Transverse colon (tissue), 4 donors: Measurements from ENCODE around the gene MAP6. TPM values are rescaled to one million over a fixed set of nuclear protein-coding genes. Genes with fewer than 3 reads are reported as not detected.

ENCODE experiments used
- DNase-seq: peaks from one replicate; pipeline ENCODE4 v3.0.0-alpha.2; 2019
- H3K27ac ChIP-seq, 4 donors: fragments of 200-600 bp; sonication (generic); 2 replicates each; pipeline ENCODE4 v1.5.1; 2016 to 2018; ENCODE audit warnings: inconsistent platforms in 4 of 4
- H3K27me3 ChIP-seq: fragments of 200-600 bp; sonication (generic); 2 replicates; pipeline ENCODE4 v1.5.1; 2017; ENCODE audit warnings: inconsistent platforms
- H3K36me3 ChIP-seq, 4 donors: fragments of 200-600 bp; sonication (generic); 2 replicates each; pipeline ENCODE4 v1.5.1; 2017 to 2019; ENCODE audit warnings: inconsistent platforms in 4 of 4
- H3K4me1 ChIP-seq, 4 donors: fragments of 200-600 bp; sonication (generic); 2 replicates each; pipeline ENCODE4 v1.5.1; 2017 to 2020; ENCODE audit warnings: inconsistent platforms in 4 of 4
- H3K4me3 ChIP-seq, 4 donors: fragments of 200-600 bp; sonication (generic); 1 replicate in 1 of 4; 2 replicates in 3 of 4; pipeline versions ENCODE4 v1.5.1 to v1.6.1; 2017 to 2019; ENCODE audit warnings: inconsistent platforms in 4 of 4
- H3K9me3 ChIP-seq, 2 donors: fragments of 200-600 bp; sonication (generic); 2 replicates each; pipeline ENCODE4 v1.5.1; 2017 to 2019; ENCODE audit warnings: inconsistent platforms in 2 of 2
- EP300 ChIP-seq: sonication (generic); formaldehyde crosslinking; IDR thresholded peaks from one replicate; pipeline ENCODE4 v1.6.1; 2017; ENCODE audit warnings: antibody characterized with exemption, low read depth
- POLR2A ChIP-seq: fragments of 450-650 bp; IDR thresholded peaks from one replicate; pipeline ENCODE4 v1.6.1; 2016; ENCODE audit warnings: antibody characterized with exemption, mild to moderate bottlenecking, moderate library complexity
- POLR2AphosphoS5 ChIP-seq, 3 donors: sonication (generic); formaldehyde crosslinking; IDR thresholded peaks; one replicate each; pipeline ENCODE4 v1.6.1; 2016; ENCODE audit warnings: antibody characterized with exemption in 3 of 3
- WGBS, 2 donors: methylation state at CpG; one replicate each; pipeline ENCODE4 v1.1.5; 2018; ENCODE audit warnings: low coverage in 1 of 2; 5-methylcytosine and 5-hydroxymethylcytosine counted together
- in situ Hi-C, 4 donors: fragments of 200-750 bp; cut with MboI; loops; one replicate each; pipeline versions ENCODE4 v1.15.0 to v1.15.1; 2017; ENCODE audit warnings: low sequenced_read_pairs in 3 of 4, low pct_ligation_motif_present in 1 of 4, low pct_unique_long_range_greater_than_20kb in 1 of 4
- intact Hi-C: fragments of 100-400 bp; cut with DNase I; formaldehyde crosslinking; loops from one replicate; pipeline ENCODE4 v1.15.1; 2023; ENCODE audit warnings: low total_unique reads
- total RNA-seq, 4 donors: library from RNA; depleted of rRNA; stranded (reverse); fragments of >200 nt; gene quantifications; one replicate each; pipeline ENCODE4 v1.1.0, GENCODE V29; 2016
- TF ChIP-seq, protein P1 (sequence below), 5 experiments: fragments of 200-600 bp in 3 of 5; fragments of 450-650 bp in 2 of 5; sonication (generic) in 3 of 5; IDR thresholded peaks; 1 replicate in 2 of 5; 2 replicates in 3 of 5; pipeline ENCODE4 v1.5.1; 2016 to 2017; ENCODE audit warnings: antibody characterized with exemption in 5 of 5, inconsistent platforms in 3 of 5, mild to moderate bottlenecking in 2 of 5, moderate library complexity in 1 of 5

MAP6 gene
- total RNA-seq, 4 donors from 2014 or later: 1.9 to 6.4 (median 3.0) TPM

DNA sequence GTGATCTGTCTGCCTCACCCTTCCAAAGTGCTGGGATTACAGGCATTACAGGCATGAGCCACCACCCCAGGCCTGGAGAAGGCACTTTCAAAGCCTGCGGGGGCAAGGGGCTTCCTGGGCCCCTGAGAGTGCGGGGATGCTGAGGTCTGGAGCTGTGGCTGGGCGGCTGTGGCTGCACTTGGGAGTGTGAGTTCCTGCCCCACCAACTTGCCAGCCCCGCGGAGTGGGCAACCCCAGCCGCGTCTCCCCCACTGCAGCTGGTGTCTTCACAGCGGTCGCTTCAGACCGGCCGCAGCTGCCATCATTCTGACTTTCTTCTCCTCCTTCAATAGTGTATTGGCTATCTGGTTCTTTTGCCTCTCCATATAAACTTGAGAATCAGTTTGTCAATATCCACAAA lies 10.7 kb upstream of the MAP6 start:
- Histone ChIP-seq H3K4me3 (no peak overlapping the region), H3K27ac (no peak overlapping the region), H3K9me3 (peaks cover 0 to 5% of the 10 kb centered on the region in 2 donors), H3K4me1 (no peaks in the 10 kb centered on the region), H3K36me3 (no peaks in the 10 kb centered on the region), H3K27me3 (peaks cover 56% of the 10 kb centered on the region)
- intact Hi-C loops (no loop called here), in situ Hi-C loops (no loop called here)
- no peak for TF ChIP-seq EP300
- no peak for TF ChIP-seq POLR2A
- no peak for TF ChIP-seq POLR2AphosphoS5 (IDR thresholded peaks at IDR 0.05)
- no peak for DNase-seq
- WGBS, 2 donors: 81% methylated on average over 11 of the region's 11 CpGs; no CpG with 5 or more reads in 1 of the 2 donors

DNA sequence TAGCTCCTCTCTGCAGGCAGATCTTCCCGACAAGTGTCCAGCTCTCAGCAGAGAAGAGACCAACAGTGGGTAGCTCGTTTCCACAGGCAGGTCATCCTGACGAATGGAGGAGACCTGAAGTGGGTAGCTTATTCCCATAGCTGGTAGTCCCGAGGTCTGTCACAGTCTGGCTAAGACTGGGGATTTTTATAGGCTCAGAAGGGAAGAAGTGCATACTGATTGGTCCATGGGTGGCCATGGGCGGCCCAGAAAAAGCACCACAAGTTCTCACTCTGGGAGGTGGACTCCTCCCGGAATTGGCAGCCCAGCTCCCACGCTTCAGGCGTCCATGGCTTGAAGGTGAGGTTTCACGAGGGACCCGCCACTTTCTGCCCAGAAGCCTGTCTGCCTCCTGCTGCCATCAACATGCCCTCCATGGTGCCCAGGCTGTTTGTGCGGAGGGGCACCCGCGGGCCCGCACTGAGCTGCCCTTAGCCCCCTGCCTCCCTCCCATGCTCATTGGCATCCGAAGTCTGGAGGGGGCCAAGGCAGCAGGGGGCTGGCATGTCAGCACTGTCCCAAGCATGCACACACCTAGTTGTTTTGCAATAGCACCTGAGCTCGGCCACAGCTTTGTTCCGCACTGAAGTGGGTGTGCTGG lies 9.9 kb upstream of the MAP6 start:
- Histone ChIP-seq H3K9me3 (no peaks in the 10 kb centered on the region), H3K27ac (no peak overlapping the region), H3K4me1 (no peaks in the 10 kb centered on the region), H3K36me3 (no peaks in the 10 kb centered on the region), H3K4me3 (no peak overlapping the region), H3K27me3 (peaks cover 52% of the 10 kb centered on the region)
- WGBS, 2 donors: 65 to 82% methylated on average over 2 to 17 of the region's 17 CpGs
- intact Hi-C loops: no loop called here
- TF ChIP-seq, protein P1, sequence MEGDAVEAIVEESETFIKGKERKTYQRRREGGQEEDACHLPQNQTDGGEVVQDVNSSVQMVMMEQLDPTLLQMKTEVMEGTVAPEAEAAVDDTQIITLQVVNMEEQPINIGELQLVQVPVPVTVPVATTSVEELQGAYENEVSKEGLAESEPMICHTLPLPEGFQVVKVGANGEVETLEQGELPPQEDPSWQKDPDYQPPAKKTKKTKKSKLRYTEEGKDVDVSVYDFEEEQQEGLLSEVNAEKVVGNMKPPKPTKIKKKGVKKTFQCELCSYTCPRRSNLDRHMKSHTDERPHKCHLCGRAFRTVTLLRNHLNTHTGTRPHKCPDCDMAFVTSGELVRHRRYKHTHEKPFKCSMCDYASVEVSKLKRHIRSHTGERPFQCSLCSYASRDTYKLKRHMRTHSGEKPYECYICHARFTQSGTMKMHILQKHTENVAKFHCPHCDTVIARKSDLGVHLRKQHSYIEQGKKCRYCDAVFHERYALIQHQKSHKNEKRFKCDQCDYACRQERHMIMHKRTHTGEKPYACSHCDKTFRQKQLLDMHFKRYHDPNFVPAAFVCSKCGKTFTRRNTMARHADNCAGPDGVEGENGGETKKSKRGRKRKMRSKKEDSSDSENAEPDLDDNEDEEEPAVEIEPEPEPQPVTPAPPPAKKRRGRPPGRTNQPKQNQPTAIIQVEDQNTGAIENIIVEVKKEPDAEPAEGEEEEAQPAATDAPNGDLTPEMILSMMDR (IDR thresholded peaks at IDR 0.05): no peak
- TF ChIP-seq EP300 (no peak), POLR2AphosphoS5 (IDR thresholded peaks at IDR 0.05) (no peak), POLR2A (no peak)
- in situ Hi-C loops: no loop called here
- no peak for DNase-seq

DNA sequence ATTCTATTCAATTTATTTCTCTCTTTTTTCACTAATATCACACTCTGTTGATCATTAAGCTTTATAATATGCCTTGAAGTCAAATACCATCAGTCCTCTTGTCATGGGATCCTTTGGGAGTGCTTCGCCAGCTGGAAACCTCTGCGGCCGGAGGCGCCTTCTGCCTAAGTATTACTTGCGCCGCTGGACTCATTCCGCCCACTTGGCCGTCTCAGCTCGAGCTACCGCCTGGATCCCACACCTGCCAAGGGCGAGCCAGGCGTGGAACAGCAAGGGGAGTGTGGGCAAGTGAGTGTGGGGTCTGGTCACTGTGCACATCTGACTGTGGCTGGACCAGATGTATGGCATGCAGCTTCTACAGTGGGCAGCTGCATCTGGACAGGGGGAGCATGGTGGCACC lies 9.1 kb upstream of the MAP6 start:
- in situ Hi-C loops: no loop called here
- TF ChIP-seq, protein P1 (IDR thresholded peaks at IDR 0.05): no peak
- TF ChIP-seq POLR2A (no peak), POLR2AphosphoS5 (IDR thresholded peaks at IDR 0.05) (no peak), EP300 (no peak)
- no peak overlapping the region for H3K4me3 ChIP-seq
- no peaks in the 10 kb centered on the region for H3K9me3 ChIP-seq
- intact Hi-C loops: no loop called here
- H3K27me3 ChIP-seq: peaks cover 48% of the 10 kb centered on the region
- DNase-seq: no peak
- no peak overlapping the region for H3K27ac ChIP-seq
- no peaks in the 10 kb centered on the region for H3K4me1 ChIP-seq
- 85 to 100% methylated on average over 2 to 12 of the region's 12 CpGs for WGBS, 2 donors
- H3K36me3 ChIP-seq: no peaks in the 10 kb centered on the region

DNA sequence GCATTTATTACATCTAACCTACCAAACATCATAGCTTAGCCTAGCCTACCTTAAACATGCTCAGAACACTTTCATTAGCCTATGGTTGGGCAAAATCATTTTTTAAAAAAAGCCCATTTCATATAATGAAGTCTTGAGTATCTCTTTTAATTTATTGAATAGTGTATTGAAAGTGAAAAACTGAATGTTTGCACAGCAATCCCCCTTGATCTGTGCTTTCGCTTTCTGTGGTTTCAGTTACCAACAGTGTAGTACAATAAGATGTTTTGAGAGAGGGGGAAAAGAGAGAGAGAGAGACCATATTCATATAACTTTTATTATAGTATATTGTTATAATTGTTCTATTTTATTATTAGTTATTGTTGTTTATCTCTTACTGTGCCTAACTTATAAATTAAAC lies 8.4 kb upstream of the MAP6 start:
- H3K27ac ChIP-seq: no peak overlapping the region
- peaks cover 51% of the 10 kb centered on the region for H3K27me3 ChIP-seq
- WGBS, 2 donors: 65 to 78% methylated on average over 1 of the region's 1 CpG
- TF ChIP-seq POLR2A (no peak), EP300 (no peak), POLR2AphosphoS5 (IDR thresholded peaks at IDR 0.05) (no peak)
- TF ChIP-seq, protein P1 (IDR thresholded peaks at IDR 0.05): no peak
- H3K4me1 ChIP-seq: no peaks in the 10 kb centered on the region
- H3K4me3 ChIP-seq: no peak overlapping the region
- no peaks in the 10 kb centered on the region for H3K9me3 ChIP-seq
- H3K36me3 ChIP-seq: no peaks in the 10 kb centered on the region
- DNase-seq: no peak
- intact Hi-C loops (no loop called here), in situ Hi-C loops (no loop called here)
